GM19025 (cell line): ENCODE data around the gene MUS81.

Experiments
- ATAC-seq: cut with Tn5 transposase; IDR thresholded peaks from one replicate; pipeline ENCODE4 v1.9.1; 2021; ENCODE audit warnings: mild to moderate bottlenecking, low read depth, moderate library complexity; ENCODE audit not compliant: unreplicated experiment

Gene MUS81

GRCh38 chr11:65907878-65908277 is 47.6 kb downstream of the MUS81 start:
- no peak for ATAC-seq

- no peak for ATAC-seq
Measured at GRCh38 chr11:65911682-65912568, 51.7 kb downstream of the MUS81 start.

GRCh38 chr11:65912845-65913244 is 52.6 kb downstream of the MUS81 start:
- no peak for ATAC-seq

- no peak for ATAC-seq
Measured at GRCh38 chr11:65915101-65915820, 55.0 kb downstream of the MUS81 start.

- no peak for ATAC-seq
Measured at GRCh38 chr11:65915821-65916251, 55.6 kb downstream of the MUS81 start.
